OCI-LY3 (cell line): ENCODE data around the gene PEMT.

ENCODE experiments used
- EZH2phosphoT487 ChIP-seq: fragments of 200-600 bp; shearing (Covaris generic); IDR thresholded peaks from 2 replicates; pipeline ENCODE4 v1.6.1; 2018; ENCODE audit warnings: antibody characterized with exemption, mixed run types, low read depth
- TF ChIP-seq, protein P1 (sequence below): fragments of 200-600, 300-600 bp; sonication (generic); IDR thresholded peaks from 2 replicates; pipeline ENCODE4 v1.5.1; 2014; ENCODE audit warnings: antibody characterized with exemption, low read length, low read depth

DNA sequence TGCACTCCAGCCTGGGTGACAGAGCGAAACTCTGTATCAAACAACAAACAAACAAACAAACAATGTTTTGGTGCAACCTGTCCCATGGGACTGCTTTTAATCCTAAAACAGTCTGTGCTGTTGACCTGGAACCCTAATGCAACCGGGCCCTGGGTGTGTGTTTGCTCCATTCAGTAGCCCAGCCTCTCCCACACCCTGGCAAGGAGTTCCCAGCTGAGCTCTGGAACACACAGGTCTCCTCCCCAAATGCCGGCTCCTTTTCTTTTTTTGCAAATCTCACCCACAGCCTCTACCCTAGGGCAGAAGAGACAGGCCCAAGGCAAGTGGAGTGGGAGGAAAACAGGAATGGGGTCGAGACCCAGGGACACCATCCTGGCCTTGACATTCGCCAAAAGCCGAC is 65.6 kb downstream of the PEMT start:
- TF ChIP-seq, protein P1, sequence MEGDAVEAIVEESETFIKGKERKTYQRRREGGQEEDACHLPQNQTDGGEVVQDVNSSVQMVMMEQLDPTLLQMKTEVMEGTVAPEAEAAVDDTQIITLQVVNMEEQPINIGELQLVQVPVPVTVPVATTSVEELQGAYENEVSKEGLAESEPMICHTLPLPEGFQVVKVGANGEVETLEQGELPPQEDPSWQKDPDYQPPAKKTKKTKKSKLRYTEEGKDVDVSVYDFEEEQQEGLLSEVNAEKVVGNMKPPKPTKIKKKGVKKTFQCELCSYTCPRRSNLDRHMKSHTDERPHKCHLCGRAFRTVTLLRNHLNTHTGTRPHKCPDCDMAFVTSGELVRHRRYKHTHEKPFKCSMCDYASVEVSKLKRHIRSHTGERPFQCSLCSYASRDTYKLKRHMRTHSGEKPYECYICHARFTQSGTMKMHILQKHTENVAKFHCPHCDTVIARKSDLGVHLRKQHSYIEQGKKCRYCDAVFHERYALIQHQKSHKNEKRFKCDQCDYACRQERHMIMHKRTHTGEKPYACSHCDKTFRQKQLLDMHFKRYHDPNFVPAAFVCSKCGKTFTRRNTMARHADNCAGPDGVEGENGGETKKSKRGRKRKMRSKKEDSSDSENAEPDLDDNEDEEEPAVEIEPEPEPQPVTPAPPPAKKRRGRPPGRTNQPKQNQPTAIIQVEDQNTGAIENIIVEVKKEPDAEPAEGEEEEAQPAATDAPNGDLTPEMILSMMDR, result no peak
- no peak for TF ChIP-seq EZH2phosphoT487
